Measurements from ENCODE around the gene HPCA.
"Not testable (repeated sequence)": the region's sequence is repeated elsewhere in the genome, so short reads cannot be mapped to it uniquely, and the experiment has no call there.

Gene HPCA

GRCh38 chr1:32900956-32901822 is 14.9 kb downstream of the HPCA start, which contains the start of gene TMEM54:
Gene TMEM54, minus strand, starts transcription at chr1:32901389. Its CDS starts 151 bp downstream, at chr1:32901238.
- peaks cover 9% of the 10 kb centered on the region for H3K4me1 Mint-ChIP-seq (ENCODE audit: low read depth)
- DNase-seq, result peak; percentile 45
- H3K9me3 Mint-ChIP-seq, result no peaks in the 10 kb centered on the region
- H3K27me3 Mint-ChIP-seq, result peaks cover 58% of the 10 kb centered on the region
- H3K27ac Mint-ChIP-seq, result no peak within 1 kb of the TSS
- H3K4me3 Mint-ChIP-seq, result peak within 1 kb of the TSS; percentile 68
- H3K36me3 Mint-ChIP-seq (ENCODE audit: low read depth), result no peaks in the 10 kb centered on the region

GRCh38 chr1:32901823-32902534 is 15.7 kb downstream of the HPCA start:
- Mint-ChIP-seq H3K27ac (no peak overlapping the region), H3K4me1 (ENCODE audit: low read depth) (peaks cover 9% of the 10 kb centered on the region), H3K9me3 (no peaks in the 10 kb centered on the region), H3K27me3 (peaks cover 53% of the 10 kb centered on the region), H3K4me3 (peak overlapping the region; percentile 68), H3K36me3 (ENCODE audit: low read depth) (no peaks in the 10 kb centered on the region)
- DNase-seq, result no peak

- peaks cover 47% of the 10 kb centered on the region for H3K27me3 Mint-ChIP-seq
- H3K4me3 Mint-ChIP-seq, result no peak overlapping the region
Observed at GRCh38 chr1:32902535-32902920, 16.2 kb downstream of the HPCA start.

GRCh38 chr1:32903991-32904785 is 17.9 kb downstream of the HPCA start:
- DNase-seq, result no peak
- H3K27ac Mint-ChIP-seq, result no peak overlapping the region
- peaks cover 9% of the 10 kb centered on the region for H3K4me1 Mint-ChIP-seq (ENCODE audit: low read depth)
- H3K36me3 Mint-ChIP-seq (ENCODE audit: low read depth), result no peaks in the 10 kb centered on the region
- no peaks in the 10 kb centered on the region for H3K9me3 Mint-ChIP-seq
- H3K4me3 Mint-ChIP-seq, result no peak overlapping the region
- H3K27me3 Mint-ChIP-seq, result peaks cover 37% of the 10 kb centered on the region

More at GRCh38 chr1:32902535-32902920, 16.2 kb downstream of the HPCA start:
- H3K27ac Mint-ChIP-seq, result no peak overlapping the region
- H3K4me1 Mint-ChIP-seq (ENCODE audit: low read depth), result peaks cover 9% of the 10 kb centered on the region
- DNase-seq, result no peak
- H3K9me3 Mint-ChIP-seq, result no peaks in the 10 kb centered on the region
- no peaks in the 10 kb centered on the region for H3K36me3 Mint-ChIP-seq (ENCODE audit: low read depth)

- H3K36me3 Mint-ChIP-seq (ENCODE audit: low read depth), result no peaks in the 10 kb centered on the region
- no peak overlapping the region for H3K4me3 Mint-ChIP-seq
- H3K9me3 Mint-ChIP-seq, result no peaks in the 10 kb centered on the region
- no peak overlapping the region for H3K27ac Mint-ChIP-seq
- H3K4me1 Mint-ChIP-seq (ENCODE audit: low read depth), result peaks cover 9% of the 10 kb centered on the region
- peaks cover 32% of the 10 kb centered on the region for H3K27me3 Mint-ChIP-seq
- no peak for DNase-seq
Observed at GRCh38 chr1:32904797-32905196, 18.5 kb downstream of the HPCA start.

- H3K9me3 Mint-ChIP-seq; H3K36me3 Mint-ChIP-seq (ENCODE audit: low read depth); H3K27ac Mint-ChIP-seq; DNase-seq; H3K4me1 Mint-ChIP-seq (ENCODE audit: low read depth); H3K4me3 Mint-ChIP-seq: not testable (repeated sequence)
- peaks cover 25% of the 10 kb centered on the region for H3K27me3 Mint-ChIP-seq
Observed at GRCh38 chr1:32905588-32905987, 19.3 kb downstream of the HPCA start.

- DNase-seq, result no peak
- Mint-ChIP-seq H3K27me3 (peaks cover 19% of the 10 kb centered on the region), H3K27ac (no peak overlapping the region), H3K4me1 (ENCODE audit: low read depth) (peaks cover 3% of the 10 kb centered on the region), H3K4me3 (no peak overlapping the region), H3K9me3 (no peaks in the 10 kb centered on the region), H3K36me3 (ENCODE audit: low read depth) (no peaks in the 10 kb centered on the region)
Observed at GRCh38 chr1:32906654-32907053, 20.4 kb downstream of the HPCA start.

GRCh38 chr1:32907435-32907834 is 21.1 kb downstream of the HPCA start:
- Mint-ChIP-seq H3K9me3 (no peaks in the 10 kb centered on the region), H3K27ac (no peak overlapping the region), H3K27me3 (peaks cover 13% of the 10 kb centered on the region), H3K36me3 (ENCODE audit: low read depth) (no peaks in the 10 kb centered on the region), H3K4me1 (ENCODE audit: low read depth) (no peaks in the 10 kb centered on the region), H3K4me3 (no peak overlapping the region)
- DNase-seq, result no peak

- no peaks in the 10 kb centered on the region for H3K9me3 Mint-ChIP-seq
- H3K4me3 Mint-ChIP-seq, result no peak overlapping the region
- H3K27ac Mint-ChIP-seq, result no peak overlapping the region
- no peak for DNase-seq
- no peaks in the 10 kb centered on the region for H3K4me1 Mint-ChIP-seq (ENCODE audit: low read depth)
- no peaks in the 10 kb centered on the region for H3K36me3 Mint-ChIP-seq (ENCODE audit: low read depth)
- H3K27me3 Mint-ChIP-seq, result peaks cover 3% of the 10 kb centered on the region
Observed at GRCh38 chr1:32910319-32910718, 24.0 kb downstream of the HPCA start.

- Mint-ChIP-seq H3K4me1 (ENCODE audit: low read depth) (peaks cover 6% of the 10 kb centered on the region), H3K27ac (no peak overlapping the region), H3K4me3 (no peak overlapping the region), H3K36me3 (ENCODE audit: low read depth) (no peaks in the 10 kb centered on the region), H3K27me3 (peaks cover 43% of the 10 kb centered on the region), H3K9me3 (no peaks in the 10 kb centered on the region)
- DNase-seq, result no peak
Observed at GRCh38 chr1:32915766-32916706, 29.7 kb downstream of the HPCA start.

- H3K36me3 Mint-ChIP-seq (ENCODE audit: low read depth), result no peaks in the 10 kb centered on the region
Observed at GRCh38 chr1:32917521-32917920, 31.2 kb downstream of the HPCA start.

GRCh38 chr1:32918179-32918578 is 31.9 kb downstream of the HPCA start:
- no peak overlapping the region for H3K4me3 Mint-ChIP-seq
- DNase-seq, result no peak
- peaks cover 65% of the 10 kb centered on the region for H3K27me3 Mint-ChIP-seq
- H3K4me1 Mint-ChIP-seq (ENCODE audit: low read depth), result peaks cover 6% of the 10 kb centered on the region
- no peak overlapping the region for H3K27ac Mint-ChIP-seq
- no peaks in the 10 kb centered on the region for H3K36me3 Mint-ChIP-seq (ENCODE audit: low read depth)
- H3K9me3 Mint-ChIP-seq, result no peaks in the 10 kb centered on the region

More at GRCh38 chr1:32917521-32917920, 31.2 kb downstream of the HPCA start:
- Mint-ChIP-seq H3K27ac (no peak overlapping the region), H3K4me1 (ENCODE audit: low read depth) (peaks cover 6% of the 10 kb centered on the region), H3K27me3 (peaks cover 58% of the 10 kb centered on the region), H3K9me3 (no peaks in the 10 kb centered on the region), H3K4me3 (no peak overlapping the region)
- no peak for DNase-seq

- H3K27me3 Mint-ChIP-seq, result peaks cover 79% of the 10 kb centered on the region
- no peak overlapping the region for H3K27ac Mint-ChIP-seq
- H3K36me3 Mint-ChIP-seq (ENCODE audit: low read depth), result no peaks in the 10 kb centered on the region
- peaks cover 12% of the 10 kb centered on the region for H3K4me1 Mint-ChIP-seq (ENCODE audit: low read depth)
- no peaks in the 10 kb centered on the region for H3K9me3 Mint-ChIP-seq
- DNase-seq, result no peak
- H3K4me3 Mint-ChIP-seq, result no peak overlapping the region
Observed at GRCh38 chr1:32919811-32920733, 33.8 kb downstream of the HPCA start.

Measured in activated T-cell treated with anti-CD3 and anti-CD28 coated beads, Interleukin-2, amount 50 U/mL, for 24 hours (primary cell).